DMS53 treated with DMSO at 0.1 percent for 48 hours (cell line): ENCODE data around the gene BBX.
"Not testable (repeated sequence)": the region's sequence is repeated elsewhere in the genome, so short reads cannot be mapped to it uniquely, and the experiment has no call there.

Experiments
- DNase-seq: peaks from one replicate; lab custom pipeline; 2025; ENCODE audit not compliant: unreplicated experiment; lab: John Stamatoyannopoulos, UW

Gene BBX

GRCh38 chr3:107540857-107541256 is 18.1 kb downstream of the BBX start:
- DNase-seq: no peak

GRCh38 chr3:107542665-107543064 is 19.9 kb downstream of the BBX start:
- DNase-seq: no peak

DNA sequence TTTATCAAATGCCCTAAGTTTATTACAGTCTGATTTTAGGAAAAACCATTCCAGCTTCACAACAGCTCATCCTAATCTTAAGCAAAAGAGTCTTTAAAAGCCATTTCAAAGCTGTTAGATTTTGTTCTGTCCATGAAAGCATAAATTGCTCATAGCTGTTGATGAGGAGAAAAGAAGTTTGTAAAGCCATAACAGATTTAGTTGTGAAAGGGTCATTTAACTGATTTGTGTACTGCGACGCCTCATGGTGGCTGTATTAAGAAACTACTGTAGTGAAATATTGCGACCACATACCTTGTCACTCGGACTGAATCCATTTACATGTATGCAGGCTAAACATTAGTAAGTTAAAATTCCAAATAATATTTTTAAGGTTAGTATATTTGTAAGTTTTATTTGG is 20.9 kb downstream of the BBX start:
- peak; percentile 1 for DNase-seq

GRCh38 chr3:107545680-107546120 is 22.9 kb downstream of the BBX start:
- DNase-seq: no peak

DNA sequence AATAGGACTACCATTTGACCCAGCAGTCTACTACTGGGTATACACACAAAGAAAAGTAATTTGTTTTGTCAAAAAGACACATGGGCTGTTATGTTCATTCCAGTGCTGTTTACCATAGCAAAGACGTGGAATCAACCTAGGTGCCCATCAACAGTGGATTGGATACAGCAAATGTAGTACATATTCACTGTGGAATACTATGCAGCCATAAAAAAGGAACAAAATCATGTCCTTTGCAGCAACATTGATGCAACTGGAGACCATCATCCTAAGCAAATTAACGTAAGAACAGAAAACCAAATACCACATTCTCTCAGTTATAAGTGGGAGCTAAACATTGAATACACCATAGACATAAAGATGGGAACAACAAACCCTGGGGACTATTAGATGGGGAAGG is 25.8 kb downstream of the BBX start:
- DNase-seq: no peak

DNA sequence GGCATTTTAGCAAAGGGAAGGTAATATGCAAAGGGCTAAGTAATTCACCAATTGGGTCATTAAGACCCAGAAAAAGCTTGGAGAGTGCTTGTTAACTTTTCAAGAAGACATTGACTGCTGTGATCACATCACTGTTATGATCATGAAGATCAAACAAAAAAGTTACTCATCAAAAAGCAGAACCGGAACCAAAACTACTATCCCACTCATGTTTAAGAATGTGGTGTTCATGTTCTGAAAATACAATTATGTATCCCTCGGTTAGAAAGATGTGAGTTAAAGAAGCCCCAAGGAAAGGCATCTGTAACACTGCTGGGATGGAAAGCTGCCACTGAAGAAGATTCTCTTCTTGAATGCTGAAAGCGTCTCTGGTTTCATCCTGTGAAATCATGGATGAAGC is 32.6 kb downstream of the BBX start:
- DNase-seq: no peak

DNA sequence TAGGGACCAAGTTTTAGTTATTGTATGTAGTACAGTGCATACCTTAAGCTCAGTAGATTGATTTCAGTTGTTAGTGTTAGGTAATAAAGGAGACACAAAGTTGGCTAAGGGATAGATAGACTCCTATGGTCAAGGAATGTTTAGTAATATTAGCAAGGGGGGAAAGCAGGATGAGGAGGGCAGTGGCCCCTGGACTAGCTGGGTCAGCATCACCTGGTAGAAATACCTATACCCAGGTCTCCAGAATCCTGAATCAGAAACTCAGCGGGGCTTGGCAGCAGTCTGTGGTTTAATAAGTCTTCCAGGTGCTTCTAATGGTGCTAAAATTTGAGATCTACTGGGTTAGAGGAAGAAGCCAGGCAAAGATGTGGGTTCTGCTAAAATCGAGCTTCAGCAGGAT is 35.0 kb downstream of the BBX start:
- no peak for DNase-seq

- no peak for DNase-seq
Measured at GRCh38 chr3:107560166-107560565, 37.4 kb downstream of the BBX start.

DNA sequence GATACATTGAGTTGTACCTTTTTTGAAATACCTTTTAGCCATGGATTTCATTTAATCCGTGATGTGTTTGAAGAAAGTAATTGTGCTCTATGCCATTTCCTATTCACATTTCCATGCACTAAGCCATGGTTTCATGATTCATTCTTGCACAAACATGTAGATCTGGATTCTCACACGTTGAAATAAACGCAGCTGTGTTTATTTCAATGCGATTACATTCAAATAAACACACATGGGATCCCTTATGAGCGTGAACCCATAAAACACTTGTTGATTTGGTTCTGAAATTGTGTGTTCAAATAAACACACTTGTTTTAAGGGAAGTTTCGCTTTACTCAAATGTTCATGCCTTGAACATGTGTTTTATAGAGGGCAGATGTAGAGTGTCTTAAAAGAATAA is 39.2 kb downstream of the BBX start:
- DNase-seq: peak; percentile 25

DNA sequence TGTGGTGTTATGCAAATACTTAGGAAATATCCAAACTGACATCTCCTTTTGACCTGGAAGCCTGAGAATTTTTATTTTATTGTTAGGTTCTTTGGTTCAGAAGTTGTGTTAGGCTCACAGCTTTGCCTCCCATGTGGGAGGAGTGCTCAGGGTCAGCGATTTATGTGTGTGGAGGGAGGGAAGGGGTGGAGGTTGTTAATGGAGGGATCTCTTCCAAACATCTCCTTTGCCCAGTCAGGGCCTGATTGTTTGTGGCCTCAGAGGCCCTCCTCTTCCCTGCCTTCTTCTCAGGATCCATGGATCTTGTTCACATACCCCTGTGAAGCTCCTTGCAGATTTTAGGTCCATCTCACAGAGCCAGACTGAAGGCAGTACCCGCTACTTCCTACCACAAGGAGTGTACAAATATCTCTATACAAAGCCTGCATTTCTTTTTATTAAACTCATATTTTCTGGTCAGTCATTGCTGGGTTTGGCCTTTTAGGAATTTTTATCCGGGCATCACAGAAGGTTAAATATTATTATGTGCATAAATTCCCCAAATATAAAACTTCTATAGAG is 40.3 kb downstream of the BBX start:
- DNase-seq: no peak

- DNase-seq: not testable (repeated sequence)
Measured at GRCh38 chr3:107565244-107565643, 42.5 kb downstream of the BBX start.

DNA sequence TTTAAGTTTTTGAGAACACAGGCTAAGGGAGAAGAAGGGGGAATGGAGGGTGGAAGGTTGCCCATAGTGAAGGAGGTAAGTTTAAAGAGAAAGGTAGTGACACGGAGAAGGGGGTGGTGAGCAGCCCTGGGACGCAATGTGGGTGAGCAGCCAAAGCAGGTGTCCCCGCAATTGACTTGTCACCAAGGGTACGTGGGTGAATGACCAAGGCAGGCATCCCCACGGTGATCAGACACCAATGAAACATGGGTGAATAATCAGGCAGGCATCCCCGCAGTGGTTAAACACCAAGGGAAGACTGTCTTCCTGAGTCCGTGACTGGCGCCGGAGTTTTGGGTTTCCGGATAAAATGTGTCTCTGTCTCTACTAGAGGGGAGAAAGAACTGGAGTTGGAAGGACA is 48.3 kb downstream of the BBX start:
- not testable (repeated sequence) for DNase-seq

DNA sequence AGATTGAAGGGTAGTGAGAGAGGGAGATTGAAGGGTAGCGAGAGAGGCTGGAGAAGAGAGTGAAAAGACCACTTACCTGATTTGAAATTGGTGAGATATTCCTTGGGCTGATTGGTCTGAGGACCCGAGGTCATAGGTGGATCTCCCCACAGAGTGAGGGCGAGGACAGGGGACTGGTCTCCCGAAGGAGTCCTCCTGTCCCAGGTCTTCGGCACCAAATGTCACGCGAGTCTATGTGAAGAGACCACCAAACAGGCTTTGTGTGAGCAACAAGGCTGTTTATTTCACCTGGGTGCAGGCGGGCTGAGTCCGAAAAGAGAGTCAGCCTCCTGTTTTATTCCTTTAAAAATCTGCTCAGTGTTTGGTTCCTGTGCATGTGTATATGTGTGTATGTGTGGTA is 48.7 kb downstream of the BBX start:
- DNase-seq: not testable (repeated sequence)

- peak; percentile 25 for DNase-seq
Measured at GRCh38 chr3:107574650-107575049, 51.9 kb downstream of the BBX start.

DNA sequence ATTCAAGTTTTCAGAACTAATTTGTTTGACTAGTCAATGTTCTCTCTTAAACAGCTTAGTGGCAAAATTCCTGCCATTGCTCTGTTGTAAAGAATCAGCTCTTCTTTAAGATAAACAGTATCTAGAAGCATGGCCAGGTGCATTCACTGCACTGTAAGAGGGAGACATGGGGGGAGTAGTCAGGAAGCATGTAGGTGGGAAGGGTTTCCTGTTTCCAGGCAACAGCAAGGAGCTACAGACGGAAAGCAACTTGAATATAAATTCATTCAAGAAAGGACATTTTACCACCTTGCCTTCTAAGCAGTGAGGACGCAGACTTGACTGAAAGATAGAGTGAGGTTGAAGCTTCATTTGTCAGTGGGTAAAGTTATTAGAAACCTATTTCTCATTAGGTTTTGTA is 55.3 kb downstream of the BBX start:
- no peak for DNase-seq

DNA sequence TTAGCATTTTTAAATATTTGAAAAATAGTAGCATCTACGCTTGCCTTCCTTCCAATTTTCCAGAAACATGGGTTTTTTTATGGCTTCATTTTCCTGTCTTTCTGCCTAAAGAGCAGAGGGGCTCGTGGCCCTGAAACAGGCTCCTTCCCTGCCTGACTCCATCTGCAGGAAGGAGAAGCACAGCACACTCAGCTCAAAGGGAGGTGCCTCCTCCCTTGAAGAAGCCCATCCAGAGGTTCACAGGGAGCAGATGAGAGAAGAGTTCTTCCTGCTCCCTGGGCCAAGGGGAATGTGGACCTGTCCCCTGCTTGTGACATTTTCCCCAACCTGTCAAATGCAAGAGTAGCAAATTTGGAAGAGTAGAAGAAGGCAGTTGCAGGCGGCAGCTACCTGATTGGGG is 55.8 kb downstream of the BBX start:
- no peak for DNase-seq

- DNase-seq: no peak
Measured at GRCh38 chr3:107579371-107579770, 56.6 kb downstream of the BBX start.

- no peak for DNase-seq
Measured at GRCh38 chr3:107581230-107581629, 58.5 kb downstream of the BBX start.

GRCh38 chr3:107588217-107588616 is 65.5 kb downstream of the BBX start:
- no peak for DNase-seq

DNA sequence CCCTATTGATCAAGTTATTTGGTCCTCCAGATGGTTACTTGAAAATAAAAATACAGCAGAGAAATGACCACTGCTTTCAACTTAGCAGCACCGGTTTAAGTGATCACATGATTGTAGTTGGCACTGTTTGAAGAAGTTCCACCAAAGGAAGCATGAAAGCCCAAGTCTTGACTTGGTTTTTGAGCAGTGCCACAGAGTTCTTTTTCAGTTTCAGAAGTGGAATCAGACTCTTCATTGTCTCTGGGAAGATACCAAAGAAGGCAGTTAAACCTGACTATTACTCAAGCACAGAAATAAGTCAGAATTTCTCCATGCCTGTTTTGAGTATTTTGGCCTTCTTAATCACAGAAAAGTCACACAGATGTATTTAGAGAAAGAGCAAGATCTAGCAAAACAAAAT is 66.7 kb downstream of the BBX start:
- DNase-seq: no peak

DNA sequence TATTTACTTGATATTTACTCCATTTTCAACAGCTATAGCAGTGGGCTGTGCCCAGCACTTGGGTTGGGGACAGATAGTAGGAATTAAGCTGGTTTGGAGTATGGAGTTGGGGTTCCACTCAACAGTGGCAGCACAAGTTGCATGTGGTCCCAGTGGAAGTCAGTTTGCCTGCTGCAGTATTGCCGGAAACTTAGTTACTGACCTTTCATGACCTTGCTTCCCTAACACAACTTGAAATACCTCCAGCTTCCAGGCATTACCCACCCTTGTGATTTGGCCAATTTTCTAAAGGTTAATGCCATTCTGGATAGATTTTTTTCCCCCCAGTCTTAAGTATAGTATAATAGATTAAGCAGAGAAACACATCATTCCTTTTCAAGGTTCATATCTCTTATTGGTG is 68.0 kb downstream of the BBX start:
- no peak for DNase-seq

GRCh38 chr3:107592073-107592472 is 69.3 kb downstream of the BBX start:
- no peak for DNase-seq

- no peak for DNase-seq
Measured at GRCh38 chr3:107594870-107595269, 72.1 kb downstream of the BBX start.

DNA sequence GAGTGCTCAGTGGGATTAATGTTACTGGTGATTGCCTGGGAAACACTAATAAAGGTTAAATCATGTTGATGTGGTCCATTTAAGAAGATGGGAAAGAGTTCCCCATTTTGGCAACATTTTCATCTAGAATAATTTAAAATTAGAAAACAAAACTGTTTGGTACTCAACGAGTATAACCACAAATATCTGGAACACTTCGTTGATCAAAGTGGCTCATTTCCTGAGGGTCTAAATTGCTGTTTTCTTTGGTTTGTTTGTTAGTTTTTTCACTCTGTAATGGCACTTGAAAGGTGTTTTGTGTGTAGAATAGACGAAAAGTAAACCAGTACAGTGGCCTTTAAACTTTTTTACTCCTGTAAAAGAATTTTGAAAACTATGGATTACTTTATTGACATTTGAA is 73.9 kb downstream of the BBX start:
- no peak for DNase-seq
